KG1 (cell line): ENCODE data around the gene MYMK.

Experiments
- DNase-seq: peaks from one replicate; lab custom pipeline; 2025; lab: John Stamatoyannopoulos, UW

MYMK gene

DNA sequence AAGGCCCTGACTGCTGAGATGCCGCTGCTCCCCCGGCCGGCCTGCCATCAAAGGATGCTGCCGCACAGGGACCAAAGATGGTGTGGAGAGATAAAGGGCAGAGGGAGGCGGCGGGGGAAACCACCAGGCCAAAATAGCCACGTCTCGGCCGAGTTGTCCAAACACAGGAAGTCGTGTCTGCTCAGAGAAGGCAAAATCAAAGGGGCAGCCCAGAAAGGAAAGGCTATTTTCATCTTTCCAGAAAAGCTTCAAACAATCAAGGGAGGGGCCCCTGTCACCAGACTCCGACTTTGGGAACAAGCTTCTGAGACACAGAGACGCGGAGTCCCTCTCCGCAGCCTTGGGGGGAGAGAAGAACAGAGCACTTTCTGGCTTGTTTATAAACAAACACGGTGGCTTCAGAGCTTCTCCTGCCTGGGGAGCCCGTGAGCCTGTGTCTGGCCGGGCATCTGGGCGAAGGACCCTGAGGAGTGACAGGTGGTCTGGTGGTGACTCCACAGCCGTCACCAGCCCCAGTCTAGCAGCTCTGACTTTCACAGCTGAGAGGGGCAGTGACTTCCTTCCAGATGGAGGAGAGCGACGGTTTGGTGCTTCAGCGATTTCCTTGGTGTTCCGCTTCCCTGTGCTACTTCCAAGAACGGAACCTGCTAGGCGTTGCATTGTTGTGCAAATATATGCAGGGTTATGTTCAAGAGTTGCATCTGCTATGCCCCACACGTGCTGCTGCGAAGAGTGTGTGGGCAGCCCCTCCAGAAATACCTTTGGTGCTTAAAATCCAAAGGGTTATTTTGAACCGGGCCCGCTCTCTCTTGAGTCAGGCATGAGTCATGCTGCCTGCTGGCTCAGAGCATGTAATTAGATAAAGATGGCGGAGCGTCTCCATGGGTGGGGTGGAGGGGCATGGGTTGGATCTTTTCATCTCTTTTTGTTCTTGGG, 33.7 kb upstream of the MYMK start:
- DNase-seq, result no peak

DNA sequence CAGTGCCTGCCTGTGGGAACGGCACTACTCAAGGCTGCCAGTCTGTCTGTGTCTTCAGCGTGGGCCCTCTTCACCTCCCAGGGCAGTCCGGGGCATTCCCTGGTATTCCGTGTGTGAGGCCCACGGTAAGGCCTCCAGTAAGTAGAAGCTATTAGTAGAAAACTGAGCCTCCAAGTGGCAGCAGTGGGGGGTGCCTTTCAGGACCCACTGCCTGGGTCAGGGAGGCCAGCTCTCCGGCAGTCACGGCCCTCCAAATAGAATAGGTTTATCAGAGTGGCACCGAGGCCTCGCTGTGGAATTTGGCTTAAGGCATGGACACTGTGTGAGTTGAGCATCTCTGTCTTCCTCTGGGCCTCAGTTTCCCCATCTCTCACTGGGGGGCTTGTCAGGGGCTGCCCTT, 32.8 kb upstream of the MYMK start:
- no peak for DNase-seq

DNA sequence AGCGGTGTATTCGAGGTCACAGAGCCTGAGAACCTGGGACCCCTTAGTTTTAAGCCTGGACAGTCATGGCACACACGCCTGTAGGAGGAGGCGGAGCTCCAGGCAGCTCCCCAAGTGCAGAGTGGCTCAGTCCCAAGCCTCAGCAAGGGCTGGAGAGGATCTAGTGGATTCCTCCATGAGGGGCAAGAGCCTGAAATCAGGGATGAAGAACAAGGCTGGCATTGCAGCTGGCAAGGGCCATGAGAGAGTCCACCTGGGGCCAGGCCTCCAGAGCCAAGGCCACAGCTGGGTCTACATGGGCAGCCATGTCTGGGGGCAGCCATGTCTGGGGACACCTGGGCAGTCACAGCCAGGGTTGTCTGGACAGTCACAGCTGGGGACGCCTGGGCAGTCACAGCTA, 31.6 kb upstream of the MYMK start:
- no peak for DNase-seq

DNA sequence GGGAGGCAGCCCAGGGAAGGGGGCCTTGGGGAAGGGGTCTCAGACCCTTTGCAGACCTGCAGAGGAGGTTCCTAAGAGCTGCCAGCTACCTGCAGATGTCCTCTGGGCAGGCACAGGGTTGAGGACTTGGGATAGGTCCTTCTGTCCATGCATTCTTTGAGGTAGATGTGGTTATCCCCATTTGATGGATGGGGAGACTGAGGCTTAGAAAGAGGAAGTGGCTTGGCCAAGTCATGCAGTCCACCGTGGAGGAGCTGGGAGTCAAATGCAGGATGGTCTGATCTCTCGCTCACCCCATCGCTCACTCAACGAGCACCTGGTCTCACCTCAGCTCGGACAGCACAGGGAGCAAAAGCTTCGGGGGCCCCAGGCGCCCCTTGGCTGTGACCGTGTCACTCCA, 30.0 kb upstream of the MYMK start:
- no peak for DNase-seq

DNA sequence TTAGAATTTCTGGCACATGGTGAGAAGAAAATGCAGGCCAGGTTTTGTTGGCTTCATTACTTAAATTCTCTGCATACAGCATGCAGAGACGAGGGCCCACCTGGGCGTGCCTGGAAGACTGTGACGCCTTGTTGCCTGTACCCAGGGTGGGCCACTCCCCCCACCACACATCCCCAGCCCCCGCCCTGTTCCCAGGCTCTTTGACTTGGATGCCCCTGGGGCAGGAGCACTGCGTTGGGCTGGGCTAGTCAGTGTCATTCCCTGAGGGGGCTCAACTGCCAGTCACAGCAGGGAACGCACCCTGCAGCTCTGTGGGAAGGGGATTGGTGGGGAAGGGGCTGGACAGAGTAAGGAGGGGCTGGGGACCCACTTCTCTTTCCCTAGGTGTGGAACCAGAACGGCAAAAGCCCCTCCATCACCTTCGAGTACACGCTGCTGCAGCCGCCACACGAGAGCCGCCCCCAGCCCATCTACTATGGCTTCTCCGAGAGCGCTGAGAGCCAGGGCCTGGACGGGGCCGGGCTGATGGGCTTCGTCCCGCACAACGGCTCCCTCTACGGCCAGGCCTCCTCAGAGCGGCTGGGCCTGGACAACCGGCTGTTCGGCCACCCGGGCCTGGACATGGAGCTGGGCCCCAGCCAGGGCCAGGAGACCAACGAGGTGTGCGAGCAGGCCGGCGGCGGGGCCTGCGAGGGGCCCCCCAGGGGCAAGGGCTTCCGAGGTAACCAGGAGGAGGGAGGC, 29.4 kb upstream of the MYMK start:
- DNase-seq, result no peak

DNA sequence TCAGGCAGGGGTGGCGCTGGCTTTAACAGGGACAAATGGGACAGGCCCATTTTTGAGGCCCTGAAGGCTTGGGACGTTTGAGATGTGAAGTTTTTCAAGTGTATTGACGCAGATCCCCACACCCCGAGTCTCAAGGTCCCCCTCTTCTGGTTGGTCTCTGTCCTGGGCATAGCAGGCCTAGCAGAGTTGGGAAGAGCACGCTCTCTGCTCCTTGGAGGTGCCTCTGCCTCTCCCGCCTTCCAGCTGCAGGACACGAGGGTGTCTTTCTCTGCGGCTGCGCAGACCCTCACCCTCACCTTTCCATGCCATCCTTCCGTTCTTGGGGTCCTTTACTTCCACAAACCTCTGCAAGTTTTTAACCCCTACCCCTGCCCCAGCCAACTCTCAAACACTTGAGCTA, 28.4 kb upstream of the MYMK start:
- no peak for DNase-seq

DNA sequence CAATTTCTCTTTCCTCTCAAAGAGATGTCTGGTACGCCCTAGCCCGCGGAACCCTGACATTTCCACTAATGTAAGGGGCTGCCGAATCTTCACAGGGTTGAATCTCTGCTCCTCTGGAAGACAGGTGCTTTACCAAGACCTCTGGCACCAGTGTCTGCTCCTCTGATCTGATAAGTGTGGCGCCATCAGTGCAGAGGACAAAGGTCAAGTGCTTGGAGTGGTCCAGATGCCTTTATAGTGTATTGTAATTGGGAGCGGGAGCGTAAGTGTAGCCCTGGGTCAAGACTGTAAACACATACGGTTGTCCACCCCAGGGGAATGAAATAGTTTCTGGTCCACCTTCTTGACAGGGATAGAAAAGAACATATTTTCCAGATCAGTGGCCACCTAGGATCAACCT, 27.5 kb upstream of the MYMK start:
- DNase-seq, result no peak

DNA sequence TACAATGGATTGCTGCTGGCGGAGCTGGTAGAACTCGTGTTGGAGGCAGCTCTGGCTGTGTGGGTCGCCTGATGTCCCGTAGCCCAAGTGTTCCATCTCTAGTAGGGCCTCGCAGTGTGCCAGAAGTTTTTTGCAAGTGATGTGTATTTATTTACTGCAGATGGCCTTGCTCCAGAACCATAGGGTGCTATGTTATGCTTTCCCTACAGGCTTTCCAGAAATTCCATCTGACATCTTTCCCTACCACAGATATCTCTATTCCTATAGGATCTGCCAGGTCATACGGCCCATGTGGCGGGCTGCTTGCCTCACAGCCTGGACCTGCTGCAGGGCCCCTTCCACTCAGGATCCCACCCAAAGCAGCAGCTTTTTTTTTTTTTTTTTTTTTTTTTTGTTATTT, 26.7 kb upstream of the MYMK start:
- DNase-seq, result no peak

DNA sequence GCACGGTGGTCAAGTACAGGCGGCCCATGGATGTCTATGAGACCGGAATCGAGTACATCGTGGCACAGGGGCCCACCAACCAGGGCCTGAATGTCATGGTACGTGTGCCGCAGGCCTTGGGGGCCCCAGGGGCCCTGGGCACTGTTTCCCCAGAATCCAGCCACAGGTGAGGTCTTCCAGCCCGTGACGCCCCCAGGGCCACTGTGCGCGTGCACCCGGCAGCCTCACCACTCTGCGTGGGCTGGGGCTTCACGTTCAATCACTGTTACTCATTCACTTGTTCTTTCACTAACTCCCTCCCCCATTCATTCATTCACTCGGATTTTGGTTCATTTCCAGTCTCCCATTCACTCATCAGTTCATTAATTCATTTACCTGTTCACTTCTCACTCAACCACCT, 22.4 kb upstream of the MYMK start:
- DNase-seq, result no peak

DNA sequence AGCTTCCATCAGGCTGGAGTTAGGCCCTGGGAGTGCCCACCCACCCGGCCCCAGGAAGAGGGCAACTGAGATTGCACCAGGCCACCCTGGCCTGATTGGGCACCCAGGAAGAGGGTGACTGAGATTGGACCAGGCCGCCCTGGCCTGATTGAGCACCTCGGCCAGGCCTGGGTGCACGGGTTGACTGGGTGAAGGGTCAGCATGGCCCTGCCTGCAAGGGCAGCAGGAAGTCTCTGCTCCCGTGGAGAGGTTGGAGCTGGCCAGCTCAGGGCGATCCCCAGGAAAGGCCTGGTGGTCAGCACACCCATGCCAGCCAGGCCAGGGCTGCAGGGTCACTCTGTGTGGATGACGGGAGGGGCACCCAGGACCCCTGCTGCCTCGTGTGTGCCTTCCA, 21.5 kb upstream of the MYMK start:
- DNase-seq, result no peak

DNA sequence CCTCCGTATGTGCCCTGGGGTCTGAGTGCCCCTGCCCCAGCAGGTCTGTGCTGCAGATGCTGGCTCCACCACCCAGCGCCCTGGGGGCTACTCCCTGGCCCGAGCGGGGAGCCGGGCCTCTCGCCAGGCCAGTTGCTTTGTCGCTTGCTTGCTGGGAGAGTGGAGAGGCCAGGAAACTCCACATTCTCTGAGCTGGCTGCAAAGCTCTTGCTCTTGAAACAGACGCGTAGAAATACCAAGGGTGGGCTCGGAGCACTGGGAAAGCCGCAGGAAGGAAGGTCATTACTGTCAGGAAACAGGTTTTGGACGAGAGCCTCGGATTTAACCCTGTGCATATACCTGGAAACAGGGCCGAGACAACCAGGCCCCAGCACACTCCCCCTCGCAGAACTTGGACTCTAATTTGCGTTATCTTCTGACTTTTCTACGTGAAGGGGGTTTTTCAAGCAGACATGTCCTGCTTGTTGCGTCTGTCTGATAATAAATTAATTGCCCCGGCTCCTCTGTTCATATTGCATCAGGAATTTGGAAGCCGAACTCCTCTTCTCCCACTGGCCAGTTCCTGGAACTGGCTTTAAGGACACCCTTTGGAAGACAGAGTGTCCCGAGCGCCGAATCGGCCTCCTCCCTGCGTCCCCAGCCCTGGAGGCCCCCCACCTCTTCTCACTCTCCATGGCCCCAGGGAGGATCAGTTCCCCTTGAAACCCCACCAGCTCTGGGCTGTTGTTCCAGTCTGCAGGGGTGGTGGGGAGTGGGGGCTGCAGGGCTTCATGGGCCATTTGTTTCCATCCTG, 20.9 kb upstream of the MYMK start:
- DNase-seq, result no peak

DNA sequence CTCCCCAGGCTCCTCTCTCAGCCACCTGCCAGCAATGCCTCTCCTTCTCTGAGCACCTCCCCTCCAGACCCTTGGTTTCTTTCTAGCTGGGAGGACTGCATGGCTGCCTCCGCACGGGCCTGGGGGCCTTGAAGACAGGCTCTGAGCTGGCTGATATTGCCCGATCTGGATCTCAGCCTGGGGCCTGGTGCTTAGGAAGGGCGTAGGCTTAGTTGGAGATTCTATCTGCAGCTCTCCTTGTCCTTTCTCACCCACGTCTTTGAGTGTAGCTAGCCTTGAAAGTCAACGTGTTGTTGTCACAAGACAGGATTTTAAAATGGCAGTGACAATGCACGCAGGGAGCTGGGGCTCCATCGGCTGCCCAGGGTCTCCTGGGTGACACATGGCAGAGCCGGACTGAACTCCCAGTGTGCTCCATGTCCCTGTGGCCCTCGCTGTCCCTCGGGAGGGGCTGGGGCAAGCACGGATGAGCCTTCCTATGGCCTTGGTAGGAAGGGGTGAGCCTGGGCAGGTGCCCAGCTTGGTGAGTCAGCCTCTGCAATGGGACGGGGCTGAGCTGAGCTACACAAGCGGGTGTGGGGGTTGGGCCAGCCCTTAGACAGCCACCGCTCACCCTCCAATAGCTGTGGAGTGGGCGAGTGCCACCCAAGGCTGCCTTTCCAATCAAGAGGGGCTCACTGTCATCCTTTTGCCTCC, 19.2 kb upstream of the MYMK start:
- DNase-seq, result no peak

DNA sequence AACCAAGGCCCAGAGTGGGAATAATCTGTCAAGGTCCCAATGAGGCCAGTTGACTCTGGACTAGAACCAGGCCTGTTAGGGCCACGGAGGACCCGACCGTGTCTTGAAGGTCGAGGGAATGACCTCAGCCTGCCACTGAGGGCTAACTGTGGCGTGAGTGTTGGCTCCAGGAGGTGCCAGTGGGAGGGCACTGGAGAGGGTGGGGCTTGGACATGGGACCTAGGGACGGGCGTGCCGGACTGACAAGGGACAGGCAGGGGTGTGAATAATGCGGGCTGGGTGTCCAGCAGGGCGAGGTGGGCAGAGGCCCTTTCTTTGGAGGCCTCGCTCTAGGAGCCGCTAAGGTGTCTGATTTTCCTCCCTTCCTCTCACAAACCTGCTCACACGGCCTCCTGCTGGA, 17.2 kb upstream of the MYMK start:
- no peak for DNase-seq

DNA sequence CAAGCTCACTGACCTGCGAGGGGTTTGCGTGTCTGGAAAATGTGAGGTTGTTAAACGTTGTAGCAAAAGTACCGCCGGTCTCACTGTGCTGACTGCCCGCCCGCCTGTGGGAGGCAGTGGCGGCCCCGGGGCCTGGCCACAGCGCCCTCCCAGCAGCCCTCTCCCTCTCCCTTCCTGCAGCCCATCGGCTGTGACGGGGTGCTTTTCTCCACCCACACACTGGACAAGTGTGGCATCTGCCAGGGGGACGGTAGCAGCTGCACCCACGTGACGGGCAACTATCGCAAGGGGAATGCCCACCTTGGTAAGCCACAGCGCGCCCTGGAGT, 15.9 kb upstream of the MYMK start:
- DNase-seq, result no peak

DNA sequence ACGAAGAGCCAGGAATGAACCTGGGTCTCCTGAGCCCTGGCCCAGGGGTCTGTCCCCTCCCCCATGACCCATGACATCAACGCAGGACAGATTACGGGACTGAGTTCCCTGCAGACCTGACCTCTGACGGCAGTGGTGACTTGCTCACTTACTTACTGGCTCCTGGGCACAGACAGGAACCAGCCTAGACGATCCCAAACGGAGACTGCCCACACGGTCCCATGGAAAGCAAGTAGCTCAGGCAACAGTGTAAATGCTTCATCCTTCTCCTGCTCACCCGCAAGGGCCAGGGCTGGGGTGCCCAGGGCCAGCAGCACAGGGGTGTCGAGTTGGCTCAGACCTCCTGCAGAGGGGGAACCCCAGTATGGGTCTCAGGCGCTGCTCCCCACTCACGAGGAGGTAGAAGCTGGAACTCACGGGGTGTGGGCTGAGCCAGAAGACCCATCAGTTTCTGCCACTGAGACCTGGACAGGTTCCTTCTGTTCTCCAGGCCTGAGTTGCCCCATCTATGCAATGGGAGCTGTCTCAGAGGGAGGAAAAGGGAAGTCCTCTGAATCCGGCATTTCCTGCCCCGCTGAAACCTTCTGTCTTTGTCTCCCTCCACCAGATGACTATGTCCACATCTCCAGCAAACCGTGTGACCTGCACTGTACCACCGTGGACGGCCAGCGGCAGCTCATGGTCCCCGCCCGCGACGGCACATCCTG, 15.4 kb upstream of the MYMK start:
- no peak for DNase-seq

DNA sequence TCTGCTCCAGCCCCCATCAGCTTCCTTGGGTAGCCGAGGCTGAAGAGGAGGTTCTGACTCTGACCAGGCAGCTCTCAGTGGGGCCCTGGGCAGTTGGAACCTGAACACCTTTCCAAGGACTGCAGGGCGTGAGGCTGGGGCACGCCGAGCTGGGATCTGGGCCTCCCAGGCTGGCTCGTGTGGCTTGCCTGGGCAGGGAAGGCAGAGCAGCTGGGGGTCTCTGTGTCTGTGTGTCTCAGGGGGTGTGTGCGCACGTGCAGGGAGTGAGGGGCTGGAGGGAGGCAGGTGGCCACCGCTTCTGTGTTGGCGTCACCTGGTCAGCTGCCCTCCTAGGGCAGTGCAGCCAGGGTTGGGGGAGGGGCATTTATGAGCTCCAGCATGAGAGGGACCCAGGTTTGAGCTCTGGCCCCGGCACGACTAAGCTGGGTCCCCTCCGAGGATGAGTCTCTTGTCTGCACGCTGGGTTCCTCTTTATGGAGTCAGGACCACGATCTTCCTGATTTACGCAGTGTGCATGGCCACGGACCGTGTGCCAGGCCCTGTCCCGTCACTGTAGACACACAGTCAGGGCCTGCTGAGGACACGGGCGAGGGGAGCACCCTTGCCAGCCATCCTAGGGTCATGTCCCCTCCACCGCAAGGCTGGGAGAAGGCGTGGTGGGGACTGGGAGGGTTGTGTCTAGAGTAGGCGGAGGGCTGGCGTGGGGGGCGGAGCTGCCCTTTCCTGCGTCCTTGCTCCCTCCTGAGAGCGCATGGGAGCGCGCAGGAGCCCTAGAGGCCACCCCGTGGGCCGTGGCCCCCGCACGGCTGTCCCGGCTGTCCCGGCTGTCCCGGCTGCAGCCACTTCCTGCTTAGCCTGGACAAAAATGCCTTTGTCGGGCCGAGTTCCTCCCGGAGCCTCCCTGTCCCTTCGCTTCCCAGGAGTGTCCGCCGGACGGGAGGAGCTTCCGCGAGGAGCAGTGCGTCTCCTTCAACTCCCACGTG, 14.4 kb upstream of the MYMK start:
- DNase-seq, result no peak

DNA sequence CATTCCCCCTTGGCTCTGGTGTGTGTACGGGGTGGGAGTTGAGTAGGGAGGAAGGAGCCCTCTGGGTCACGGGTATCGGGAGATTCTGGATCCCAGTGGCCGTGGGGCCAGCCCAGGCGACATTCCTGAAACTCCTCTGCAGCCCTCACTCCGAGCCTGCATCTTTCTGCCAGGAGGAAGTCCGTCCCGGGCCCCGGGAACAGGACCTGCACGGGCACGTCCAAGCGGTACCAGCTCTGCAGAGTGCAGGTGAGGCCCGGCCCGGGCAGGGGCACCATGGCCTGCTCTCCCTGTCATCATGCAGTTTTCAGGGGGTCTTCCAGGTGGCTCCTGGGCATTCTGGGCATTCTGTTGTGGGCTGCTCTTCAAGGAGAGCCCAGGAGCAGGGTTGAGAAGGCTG, 13.4 kb upstream of the MYMK start:
- DNase-seq, result no peak

DNA sequence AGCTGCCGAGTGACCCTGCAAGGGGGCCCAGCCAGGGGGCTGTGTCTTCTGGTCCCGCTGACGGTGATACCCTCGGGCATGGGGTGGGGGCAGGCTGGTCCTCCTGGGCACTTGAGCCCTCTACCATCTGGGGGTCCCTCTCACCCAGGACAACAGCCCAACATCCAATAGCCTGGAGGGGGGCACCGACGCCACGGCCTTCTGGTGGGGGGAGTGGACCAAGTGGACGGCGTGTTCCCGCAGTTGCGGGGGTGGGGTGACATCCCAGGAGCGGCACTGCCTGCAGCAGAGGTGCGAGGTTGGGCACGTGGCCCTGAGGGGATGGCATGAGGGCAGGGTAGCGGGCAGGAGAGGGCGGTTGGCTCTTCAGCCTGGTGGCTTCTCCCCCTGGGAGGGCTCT, 12.5 kb upstream of the MYMK start:
- no peak for DNase-seq

DNA sequence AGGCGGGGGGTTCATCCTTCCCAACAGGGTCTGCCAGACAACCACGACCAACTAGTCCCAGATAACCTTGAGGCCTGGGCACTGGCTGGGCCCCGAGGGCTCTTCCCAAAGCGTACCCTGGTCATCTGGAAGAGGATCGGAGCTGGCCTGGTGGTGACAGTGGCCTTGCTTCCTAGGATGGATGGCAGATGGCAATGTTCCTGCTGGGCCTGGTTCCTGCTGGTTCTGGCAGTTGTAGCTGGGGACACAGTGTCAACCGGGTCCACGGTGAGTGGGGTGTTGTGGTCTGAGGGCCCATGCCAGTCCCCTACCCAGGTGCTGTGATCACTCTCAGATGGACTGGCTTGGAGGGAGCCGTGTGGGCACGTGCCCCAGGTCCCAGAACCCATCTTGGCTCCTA, 11.8 kb upstream of the MYMK start:
- no peak for DNase-seq

DNA sequence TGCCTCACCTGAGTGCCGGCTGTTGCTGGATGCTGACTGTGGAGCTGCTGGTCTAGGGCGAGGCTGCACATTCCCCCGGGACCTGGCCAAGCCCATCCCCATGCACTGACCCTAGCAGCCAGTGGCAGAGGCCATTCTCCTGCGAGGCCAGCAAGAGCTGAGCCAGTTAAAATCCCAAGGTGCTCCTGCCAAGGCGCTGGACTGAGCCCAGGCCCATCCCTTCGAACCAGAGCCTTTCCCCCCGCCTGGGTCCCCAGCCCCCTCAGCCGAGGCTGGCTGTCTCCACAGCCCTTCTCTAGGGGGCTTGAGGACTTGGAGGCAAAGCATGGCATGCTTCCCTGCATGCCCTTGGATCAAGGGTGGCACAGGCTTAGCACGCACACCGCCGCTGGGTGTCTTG, 11.3 kb upstream of the MYMK start:
- DNase-seq, result no peak
